Esophagus muscularis mucosa (tissue), 4 donors: ENCODE measurements around the gene PCDHGC5. TPM values are rescaled to one million over a fixed set of nuclear protein-coding genes. Genes with fewer than 3 reads are reported as not detected.

Source experiments
- DNase-seq: peaks from one replicate; pipeline ENCODE4 v3.0.0-alpha.2; 2017; ENCODE audit errors: extremely low spot score
- H3K27ac ChIP-seq, 4 donors: fragments of 200-600 bp; sonication (generic); replicated peaks in 1 of 4; 1 replicate in 3 of 4; 2 replicates in 1 of 4; pipeline ENCODE4 v1.5.1; 2016 to 2019; ENCODE audit warnings: mild to moderate bottlenecking in 1 of 4
- H3K27me3 ChIP-seq, 4 donors: fragments of 200-600 bp; sonication (generic); one replicate each; pipeline versions ENCODE4 v1.5.1 to v1.6.0; 2016 to 2019
- H3K36me3 ChIP-seq, 4 donors: fragments of 200-600 bp; sonication (generic); one replicate each; pipeline ENCODE4 v1.5.1; 2016 to 2019
- H3K4me1 ChIP-seq, 4 donors: fragments of 200-600 bp; sonication (generic); one replicate each; pipeline ENCODE4 v1.5.1; 2016 to 2019
- H3K4me3 ChIP-seq, 4 donors: fragments of 200-600 bp; sonication (generic); 1 replicate in 2 of 4; 2 replicates in 2 of 4; pipeline ENCODE4 v1.5.1; 2016 to 2019; ENCODE audit warnings: mild to moderate bottlenecking in 4 of 4, moderate library complexity in 1 of 4
- H3K9me3 ChIP-seq, 4 donors: fragments of 200-600 bp; sonication (generic); 1 replicate in 3 of 4; 2 replicates in 1 of 4; pipeline ENCODE4 v1.5.1; 2016 to 2019
- EP300 ChIP-seq: sonication (generic); formaldehyde crosslinking; IDR thresholded peaks from one replicate; pipeline ENCODE4 v1.6.1; 2017; ENCODE audit warnings: antibody characterized with exemption
- POLR2A ChIP-seq: fragments of 450-650 bp; IDR thresholded peaks from one replicate; pipeline ENCODE4 v1.6.1; 2017; ENCODE audit warnings: antibody characterized with exemption, moderate library complexity, mild to moderate bottlenecking, low read depth
- POLR2AphosphoS5 ChIP-seq, 2 donors: sonication (generic); formaldehyde crosslinking; IDR thresholded peaks; one replicate each; pipeline ENCODE4 v1.6.1; 2017; ENCODE audit warnings: antibody characterized with exemption in 2 of 2
- WGBS: methylation state at CpG from one replicate; pipeline ENCODE4 v1.1.5; 2018; 5-methylcytosine and 5-hydroxymethylcytosine counted together
- intact Hi-C: fragments of 100-400 bp; cut with DNase I; formaldehyde crosslinking; loops from one replicate; pipeline ENCODE4 v1.15.1; 2023
- total RNA-seq, 4 donors: library from RNA; depleted of rRNA; stranded (reverse); fragments of >200 nt; gene quantifications; one replicate each; pipeline versions ENCODE4 v1.1.0 to v1.2.1, GENCODE V29; 2016
- TF ChIP-seq, protein P1 (sequence below), 3 experiments: fragments of 200-600 bp in 2 of 3; fragments of 450-650 bp in 1 of 3; sonication (generic) in 2 of 3; IDR thresholded peaks; one replicate each; pipeline ENCODE4 v1.5.1; 2017 to 2019; ENCODE audit warnings: antibody characterized with exemption in 3 of 3, mild to moderate bottlenecking in 2 of 3, moderate library complexity in 1 of 3

PCDHGC5 gene
- total RNA-seq, 4 donors from 2014 or later: 0.71 to 3.7 (median 1.4) TPM

- H3K9me3 ChIP-seq: no peaks in the 10 kb centered on the region
- WGBS: 72% methylated on average over 7 of the region's 7 CpGs
- intact Hi-C loops: loop anchor here (2.0 to 10.0 kb wide), 2 partner anchors 33 to 111 kb away; partner anchors contain the start of genes PCDHGA10 and PCDHGB7
Measured at GRCh38 chr5:141525653-141526052, 36.8 kb downstream of the PCDHGC5 start.

DNA sequence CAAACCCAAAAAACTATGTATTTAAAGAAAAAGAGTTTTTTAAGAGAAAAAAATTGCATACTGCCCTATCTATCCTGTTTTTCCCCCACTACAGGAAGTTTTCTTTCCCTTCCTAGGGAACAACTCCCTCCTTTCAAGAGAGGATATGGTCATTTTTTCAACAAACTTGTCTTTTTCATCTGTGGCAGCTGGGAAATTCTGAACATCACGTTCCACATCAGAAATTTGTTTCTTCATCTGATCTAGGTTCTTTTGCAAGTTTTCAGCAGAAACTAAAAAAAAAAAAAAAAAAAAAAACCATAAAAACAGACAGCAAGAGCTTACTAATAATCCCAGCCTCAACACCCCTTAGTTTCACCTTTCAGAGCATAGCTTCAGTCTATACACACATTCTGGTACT lies 38.5 kb downstream of the PCDHGC5 start:
- H3K9me3 ChIP-seq: no peaks in the 10 kb centered on the region
- peaks cover 0 to 61% (median 29%) of the 10 kb centered on the region in 4 donors for H3K36me3 ChIP-seq
- no peaks in the 10 kb centered on the region for H3K27me3 ChIP-seq
- intact Hi-C loops: loop anchor here (10.0 kb wide), 1 partner anchor 113 kb away; the partner anchor contains the start of genes PCDHGA10 and PCDHGB7
- peaks cover 52 to 68% (median 56%) of the 10 kb centered on the region in 4 donors for H3K4me1 ChIP-seq
- no peak for DNase-seq
- TF ChIP-seq EP300 (no peak), POLR2AphosphoS5 (IDR thresholded peaks at IDR 0.05) (peak in 1 of 2 donors; percentile 16), POLR2A (no peak)
- peak overlapping the region; percentile 73 to 83 (median 82) for H3K27ac ChIP-seq
- no peak overlapping the region for H3K4me3 ChIP-seq
- 60% methylated on average over 1 of the region's 1 CpG for WGBS

More at GRCh38 chr5:141525653-141526052, 36.8 kb downstream of the PCDHGC5 start:
- DNase-seq: no peak
- peak overlapping the region; percentile 73 to 83 (median 82) for H3K27ac ChIP-seq
- TF ChIP-seq POLR2A: no peak
- TF ChIP-seq EP300: no peak
- TF ChIP-seq, protein P1, sequence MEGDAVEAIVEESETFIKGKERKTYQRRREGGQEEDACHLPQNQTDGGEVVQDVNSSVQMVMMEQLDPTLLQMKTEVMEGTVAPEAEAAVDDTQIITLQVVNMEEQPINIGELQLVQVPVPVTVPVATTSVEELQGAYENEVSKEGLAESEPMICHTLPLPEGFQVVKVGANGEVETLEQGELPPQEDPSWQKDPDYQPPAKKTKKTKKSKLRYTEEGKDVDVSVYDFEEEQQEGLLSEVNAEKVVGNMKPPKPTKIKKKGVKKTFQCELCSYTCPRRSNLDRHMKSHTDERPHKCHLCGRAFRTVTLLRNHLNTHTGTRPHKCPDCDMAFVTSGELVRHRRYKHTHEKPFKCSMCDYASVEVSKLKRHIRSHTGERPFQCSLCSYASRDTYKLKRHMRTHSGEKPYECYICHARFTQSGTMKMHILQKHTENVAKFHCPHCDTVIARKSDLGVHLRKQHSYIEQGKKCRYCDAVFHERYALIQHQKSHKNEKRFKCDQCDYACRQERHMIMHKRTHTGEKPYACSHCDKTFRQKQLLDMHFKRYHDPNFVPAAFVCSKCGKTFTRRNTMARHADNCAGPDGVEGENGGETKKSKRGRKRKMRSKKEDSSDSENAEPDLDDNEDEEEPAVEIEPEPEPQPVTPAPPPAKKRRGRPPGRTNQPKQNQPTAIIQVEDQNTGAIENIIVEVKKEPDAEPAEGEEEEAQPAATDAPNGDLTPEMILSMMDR (IDR thresholded peaks at IDR 0.05): no peak
- no peak for TF ChIP-seq POLR2AphosphoS5 (IDR thresholded peaks at IDR 0.05)
- peaks cover 0 to 54% (median 29%) of the 10 kb centered on the region in 4 donors for H3K36me3 ChIP-seq
- H3K4me1 ChIP-seq: peaks cover 69 to 85% (median 74%) of the 10 kb centered on the region in 4 donors
- H3K27me3 ChIP-seq: no peaks in the 10 kb centered on the region
- no peak overlapping the region for H3K4me3 ChIP-seq

GRCh38 chr5:141528291-141528984 lies 39.6 kb downstream of the PCDHGC5 start:
- intact Hi-C loops: loop anchor here (10.0 kb wide), 1 partner anchor 114 kb away; the partner anchor contains the start of genes PCDHGA10 and PCDHGB7
- DNase-seq: peak; percentile 94

DNA sequence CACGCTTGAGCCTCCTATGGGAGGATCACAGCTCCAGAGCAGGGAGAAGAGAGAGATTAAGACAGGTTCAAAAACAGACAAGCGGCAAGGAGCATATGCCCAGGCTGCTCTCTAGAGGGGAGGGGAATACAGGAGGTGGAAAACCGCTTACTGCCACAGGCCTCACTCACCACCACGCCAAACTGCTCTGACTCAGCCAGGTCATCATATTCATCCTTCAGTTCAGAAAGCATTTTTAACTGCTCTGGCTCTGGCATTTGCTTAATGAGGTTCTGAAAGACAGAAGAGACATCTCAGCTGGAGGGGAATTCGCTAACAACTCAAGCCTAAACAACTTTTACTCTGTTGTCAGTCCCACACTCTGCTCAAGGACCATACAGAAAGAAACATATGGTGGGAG lies 40.1 kb downstream of the PCDHGC5 start:
- TF ChIP-seq POLR2AphosphoS5 (IDR thresholded peaks at IDR 0.05): peak in 1 of 2 donors; percentile 4
- TF ChIP-seq EP300: no peak
- no peak for TF ChIP-seq POLR2A
- TF ChIP-seq, protein P1 (IDR thresholded peaks at IDR 0.05): no peak
- Histone ChIP-seq H3K27ac (peak overlapping the region; percentile 73 to 83 (median 82)), H3K9me3 (no peaks in the 10 kb centered on the region), H3K27me3 (no peaks in the 10 kb centered on the region), H3K4me1 (peaks cover 38 to 60% (median 46%) of the 10 kb centered on the region in 4 donors), H3K36me3 (peaks cover 0 to 68% (median 29%) of the 10 kb centered on the region in 4 donors), H3K4me3 (peak overlapping the region in 1 of 4 donors; percentile 1)
- WGBS: 57% methylated on average over 5 of the region's 5 CpGs
- intact Hi-C loops: loop anchor here (10.0 kb wide), 1 partner anchor 114 kb away; the partner anchor contains the start of genes PCDHGA10 and PCDHGB7
- DNase-seq: no peak

More at GRCh38 chr5:141528291-141528984, 39.6 kb downstream of the PCDHGC5 start:
- Histone ChIP-seq H3K36me3 (peaks cover 0 to 67% (median 26%) of the 10 kb centered on the region in 4 donors), H3K27me3 (no peaks in the 10 kb centered on the region), H3K4me1 (peaks cover 43 to 63% (median 51%) of the 10 kb centered on the region in 4 donors), H3K9me3 (no peaks in the 10 kb centered on the region), H3K27ac (peak overlapping the region; percentile 73 to 83 (median 82)), H3K4me3 (peak overlapping the region in 1 of 4 donors; percentile 1)
- TF ChIP-seq POLR2AphosphoS5 (IDR thresholded peaks at IDR 0.05): peak; percentile 31 to 36
- no peak for TF ChIP-seq POLR2A
- TF ChIP-seq, protein P1 (IDR thresholded peaks at IDR 0.05): no peak
- TF ChIP-seq EP300: peak; percentile 1
- 67% methylated on average over 11 of the region's 11 CpGs for WGBS

DNA sequence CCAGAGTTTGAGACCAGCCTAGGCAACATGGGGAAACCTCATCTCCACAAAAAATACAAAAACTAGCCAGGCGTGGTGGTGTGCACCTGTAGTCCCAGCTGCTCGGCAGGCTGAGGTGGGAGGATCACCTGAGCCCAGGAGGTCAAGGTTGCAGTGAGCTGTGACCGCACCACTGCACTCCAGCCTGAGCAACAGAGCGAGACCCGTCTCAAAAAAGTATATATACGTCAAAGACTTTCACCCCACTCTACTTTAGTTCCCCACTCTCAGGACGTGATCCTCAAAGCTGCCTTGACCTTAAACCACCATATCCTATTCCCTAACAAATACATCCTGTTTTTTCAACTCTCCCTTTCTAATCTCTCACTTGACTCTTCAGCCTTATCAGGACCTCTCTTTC lies 41.0 kb downstream of the PCDHGC5 start:
- Histone ChIP-seq H3K27me3 (no peaks in the 10 kb centered on the region), H3K4me1 (peaks cover 32 to 51% (median 37%) of the 10 kb centered on the region in 4 donors), H3K27ac (peak overlapping the region; percentile 73 to 83 (median 82)), H3K4me3 (no peak overlapping the region), H3K36me3 (peaks cover 0 to 72% (median 30%) of the 10 kb centered on the region in 4 donors), H3K9me3 (no peaks in the 10 kb centered on the region)
- WGBS: 91% methylated on average over 7 of the region's 7 CpGs
- TF ChIP-seq EP300 (no peak), POLR2AphosphoS5 (IDR thresholded peaks at IDR 0.05) (no peak), POLR2A (no peak)
- TF ChIP-seq, protein P1 (IDR thresholded peaks at IDR 0.05): no peak
- intact Hi-C loops: loop anchor here (10.0 kb wide), 1 partner anchor 115 kb away; the partner anchor contains the start of genes PCDHGA10 and PCDHGB7
- DNase-seq: no peak
